Subcutaneous adipose tissue (tissue), 4 donors: ENCODE results near the gene MAPK8IP2. TPM values are rescaled to one million over a fixed set of nuclear protein-coding genes. Genes with fewer than 3 reads are reported as not detected.

ENCODE experiments used
- total RNA-seq, 4 donors: library from RNA; depleted of rRNA; stranded (reverse); fragments of >200 nt; gene quantifications; one replicate each; pipeline ENCODE4 v1.1.0, GENCODE V29; 2016
- TF ChIP-seq, protein P1 (sequence below): fragments of 450-650 bp; IDR thresholded peaks from one replicate; pipeline ENCODE4 v1.5.1; 2016; ENCODE audit warnings: low read depth, mild to moderate bottlenecking, control low read depth, antibody characterized with exemption, moderate library complexity

MAPK8IP2 gene
- total RNA-seq, 4 donors from 2014 or later, result 0.19 to 1.1 (median 0.51) TPM; not detected in 1

DNA sequence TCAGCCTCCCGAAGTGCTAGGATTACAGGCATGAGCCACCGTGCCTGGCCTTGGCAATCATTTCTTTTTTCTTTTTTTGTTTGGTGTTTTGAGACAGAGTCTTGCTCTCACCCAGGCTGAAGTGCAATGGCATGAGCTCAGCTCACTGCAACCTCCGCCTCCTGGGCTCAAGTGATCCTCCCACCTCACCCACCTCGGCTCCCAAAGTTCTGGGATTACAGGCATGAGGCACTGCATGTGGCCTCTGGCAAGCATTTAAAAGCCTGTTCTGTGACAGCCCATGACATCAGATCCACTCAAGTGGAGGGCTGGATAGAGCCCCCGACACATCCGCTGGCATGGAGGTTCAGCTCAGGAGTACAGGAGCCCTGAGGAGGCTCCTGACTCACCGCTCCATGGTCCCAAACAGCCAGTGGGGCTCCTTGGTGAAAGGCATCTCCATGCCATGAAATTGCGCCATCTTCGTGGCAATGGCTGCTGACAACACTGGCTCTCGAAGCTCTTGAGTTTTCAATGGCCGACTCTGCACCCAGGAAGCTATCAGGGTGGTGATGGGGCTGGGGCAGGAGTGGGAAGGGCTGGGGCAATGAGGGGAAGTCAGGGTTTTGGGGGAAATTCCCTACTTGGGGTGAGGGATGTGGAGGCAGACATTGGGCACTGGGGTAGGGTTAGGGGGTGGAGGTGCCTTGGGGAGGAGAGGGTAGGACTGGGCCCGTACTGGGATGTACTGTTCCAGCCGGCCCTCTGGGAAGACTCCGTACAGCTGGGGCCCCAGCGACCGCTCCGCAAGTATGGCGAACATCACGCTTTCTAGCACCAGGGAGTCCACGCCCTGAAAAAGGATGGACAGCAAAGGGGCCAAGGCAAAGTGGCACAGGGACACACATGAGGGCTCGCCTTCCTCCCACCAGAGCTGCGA is 19.3 kb upstream of the MAPK8IP2 start:
- TF ChIP-seq, protein P1, sequence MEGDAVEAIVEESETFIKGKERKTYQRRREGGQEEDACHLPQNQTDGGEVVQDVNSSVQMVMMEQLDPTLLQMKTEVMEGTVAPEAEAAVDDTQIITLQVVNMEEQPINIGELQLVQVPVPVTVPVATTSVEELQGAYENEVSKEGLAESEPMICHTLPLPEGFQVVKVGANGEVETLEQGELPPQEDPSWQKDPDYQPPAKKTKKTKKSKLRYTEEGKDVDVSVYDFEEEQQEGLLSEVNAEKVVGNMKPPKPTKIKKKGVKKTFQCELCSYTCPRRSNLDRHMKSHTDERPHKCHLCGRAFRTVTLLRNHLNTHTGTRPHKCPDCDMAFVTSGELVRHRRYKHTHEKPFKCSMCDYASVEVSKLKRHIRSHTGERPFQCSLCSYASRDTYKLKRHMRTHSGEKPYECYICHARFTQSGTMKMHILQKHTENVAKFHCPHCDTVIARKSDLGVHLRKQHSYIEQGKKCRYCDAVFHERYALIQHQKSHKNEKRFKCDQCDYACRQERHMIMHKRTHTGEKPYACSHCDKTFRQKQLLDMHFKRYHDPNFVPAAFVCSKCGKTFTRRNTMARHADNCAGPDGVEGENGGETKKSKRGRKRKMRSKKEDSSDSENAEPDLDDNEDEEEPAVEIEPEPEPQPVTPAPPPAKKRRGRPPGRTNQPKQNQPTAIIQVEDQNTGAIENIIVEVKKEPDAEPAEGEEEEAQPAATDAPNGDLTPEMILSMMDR, result no peak

- TF ChIP-seq, protein P1, result no peak
Observed at GRCh38 chr22:50581950-50582492, 18.6 kb upstream of the MAPK8IP2 start.

DNA sequence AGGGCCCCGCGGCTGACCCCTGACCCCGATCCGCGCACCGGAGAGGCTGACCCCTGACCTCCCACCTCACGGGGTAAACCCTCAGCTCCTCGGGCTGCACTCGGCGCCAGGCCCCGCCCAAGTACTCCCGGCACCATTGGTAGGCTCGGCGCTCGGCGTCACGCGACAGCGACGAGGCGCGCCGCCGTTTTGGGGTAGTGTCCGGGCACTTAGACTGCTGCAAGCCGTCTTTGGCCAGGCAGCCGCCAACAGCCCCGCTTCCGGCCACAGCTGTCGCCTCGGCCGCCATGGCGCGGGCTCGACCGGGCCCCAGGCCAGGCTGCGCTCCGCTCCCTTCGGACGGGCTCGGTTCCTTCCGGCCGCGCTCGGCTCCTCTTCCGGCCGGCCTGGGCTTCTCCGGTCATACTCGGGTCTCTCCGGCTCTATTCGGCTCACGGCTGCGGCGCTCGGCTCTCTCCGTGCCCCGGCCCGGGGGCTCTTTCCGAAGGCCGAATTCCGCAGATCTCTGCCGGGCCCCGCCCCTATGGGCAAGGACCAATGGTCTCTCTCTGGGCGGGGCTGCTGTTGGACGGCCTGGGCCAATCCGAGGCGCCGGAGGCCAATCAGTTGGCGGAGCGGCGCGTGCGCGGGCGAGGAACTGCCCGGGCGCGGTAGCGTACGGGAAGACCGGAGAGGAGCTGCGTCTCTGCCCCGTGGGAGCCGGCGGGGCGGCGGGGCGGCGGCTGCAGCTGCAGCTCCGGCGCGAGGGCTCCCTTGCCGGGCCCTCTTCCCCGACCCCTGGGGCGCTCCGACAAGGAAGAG is 17.9 kb upstream of the MAPK8IP2 start, which contains the start of gene CHKB:
Gene CHKB, minus strand, starts transcription at position 357 of the 801 bp plus-strand sequence. Its CDS starts 68 bp downstream, at position 289.
- TF ChIP-seq, protein P1, result no peak

GRCh38 chr22:50583294-50583861 is 17.2 kb upstream of the MAPK8IP2 start:
- TF ChIP-seq, protein P1, result no peak

DNA sequence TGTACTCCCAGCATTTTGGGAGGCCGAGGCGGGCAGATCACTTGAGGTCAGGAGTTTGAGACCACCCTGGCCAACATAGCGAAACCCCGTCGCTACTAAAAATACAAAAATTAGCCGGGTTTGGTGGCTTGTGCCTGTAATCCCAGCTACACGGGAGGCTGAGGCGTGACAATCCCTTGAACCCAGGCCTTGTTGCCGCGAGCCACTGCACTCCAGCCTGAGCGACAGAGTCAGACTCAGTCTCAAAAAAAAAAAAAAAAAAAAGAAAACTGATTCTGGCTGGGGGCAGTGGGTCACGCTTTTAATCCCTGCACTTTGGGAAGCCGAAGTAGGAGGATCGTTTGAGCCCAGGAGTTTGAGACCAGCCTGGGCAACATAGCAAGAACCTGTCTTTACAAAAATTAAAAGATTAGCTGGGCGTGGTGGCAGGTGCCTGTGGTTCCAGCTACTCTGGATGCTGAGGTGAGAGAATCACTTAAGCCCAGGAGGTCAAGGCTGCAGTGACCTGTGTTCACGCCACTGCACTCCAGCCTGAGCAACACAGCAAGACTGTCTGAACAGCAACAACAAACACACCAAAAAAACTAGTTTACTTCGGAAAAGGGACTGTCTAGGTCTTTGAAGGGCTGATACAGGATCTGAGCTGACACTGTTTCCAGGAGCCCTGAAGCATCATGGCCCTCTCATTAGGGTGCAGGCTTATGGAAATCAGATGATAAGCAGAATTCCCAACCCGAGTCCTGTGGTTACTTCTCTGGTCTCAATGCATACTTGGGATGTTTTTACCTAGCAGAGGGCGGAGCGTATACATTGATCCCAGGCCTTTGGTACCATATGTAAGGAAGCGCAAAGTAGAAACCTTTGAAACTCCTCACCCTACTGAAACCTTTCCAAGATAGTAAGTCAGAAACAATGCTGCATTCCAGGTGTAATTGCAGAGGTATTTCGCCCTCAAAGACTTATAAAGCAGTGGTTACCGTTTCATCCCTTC is 16.2 kb upstream of the MAPK8IP2 start:
- TF ChIP-seq, protein P1, result no peak

DNA sequence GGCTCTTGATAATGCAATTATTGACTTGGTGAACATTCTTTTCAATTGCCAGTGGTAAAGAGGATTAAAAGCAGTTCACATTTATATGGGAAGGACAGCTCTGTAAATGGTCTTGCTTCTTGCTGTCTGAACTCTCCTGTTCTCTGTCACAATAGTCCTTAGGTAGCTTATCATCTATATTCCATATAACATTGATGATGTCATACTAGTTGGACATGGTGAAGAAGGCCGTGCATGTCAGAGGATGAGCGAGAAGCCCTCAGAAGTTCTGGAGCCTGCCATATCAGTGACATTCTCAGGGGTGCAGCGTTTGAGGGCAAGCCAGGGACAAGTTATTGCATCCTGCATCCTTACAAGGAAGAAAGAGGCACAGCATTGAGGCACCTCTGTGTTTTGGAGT is 15.4 kb upstream of the MAPK8IP2 start:
- TF ChIP-seq, protein P1, result no peak
